GM20431 (cell line): ENCODE measurements around the gene ABTB2.

Experiments used
- in situ Hi-C: fragments of 300-500 bp; cut with MseI, MboI; formaldehyde crosslinking; loops from one replicate; pipeline ENCODE4 v1.15.0; 2020; ENCODE audit warnings: low sequenced_read_pairs; ENCODE audit not compliant: unreplicated experiment

The ABTB2 gene

GRCh38 chr11:34345540-34345876, 12.3 kb downstream of the ABTB2 start:
- in situ Hi-C loops = no loop called here

- in situ Hi-C loops = no loop called here
Observed at GRCh38 chr11:34344768-34345539, 12.9 kb downstream of the ABTB2 start.

- in situ Hi-C loops = no loop called here
Observed at GRCh38 chr11:34344410-34344767, 13.4 kb downstream of the ABTB2 start.

GRCh38 chr11:34343686-34344085, 14.1 kb downstream of the ABTB2 start:
- in situ Hi-C loops = no loop called here

GRCh38 chr11:34343153-34343552, 14.7 kb downstream of the ABTB2 start:
- in situ Hi-C loops = no loop called here

- in situ Hi-C loops = no loop called here
Observed at GRCh38 chr11:34341931-34342533, 15.8 kb downstream of the ABTB2 start.

GRCh38 chr11:34341096-34341495, 16.7 kb downstream of the ABTB2 start:
- in situ Hi-C loops = no loop called here

- in situ Hi-C loops = no loop called here
Observed at GRCh38 chr11:34340653-34341052, 17.2 kb downstream of the ABTB2 start.

GRCh38 chr11:34339149-34340064, 18.4 kb downstream of the ABTB2 start:
- in situ Hi-C loops = no loop called here

- in situ Hi-C loops = no loop called here
Observed at GRCh38 chr11:34337016-34337415, 20.8 kb downstream of the ABTB2 start.

GRCh38 chr11:34335801-34336200, 22.0 kb downstream of the ABTB2 start:
- in situ Hi-C loops = no loop called here

- in situ Hi-C loops = no loop called here
Observed at GRCh38 chr11:34335331-34335730, 22.5 kb downstream of the ABTB2 start.

- in situ Hi-C loops = no loop called here
Observed at GRCh38 chr11:34333787-34334186, 24.0 kb downstream of the ABTB2 start.

GRCh38 chr11:34332524-34332923, 25.3 kb downstream of the ABTB2 start:
- in situ Hi-C loops = no loop called here

GRCh38 chr11:34331736-34332135, 26.1 kb downstream of the ABTB2 start:
- in situ Hi-C loops = no loop called here

GRCh38 chr11:34331329-34331728, 26.5 kb downstream of the ABTB2 start:
- in situ Hi-C loops = no loop called here

- in situ Hi-C loops = no loop called here
Observed at GRCh38 chr11:34330653-34331052, 27.2 kb downstream of the ABTB2 start.

- in situ Hi-C loops = no loop called here
Observed at GRCh38 chr11:34329876-34330275, 27.9 kb downstream of the ABTB2 start.

GRCh38 chr11:34328632-34328910, 29.2 kb downstream of the ABTB2 start:
- in situ Hi-C loops = no loop called here

- in situ Hi-C loops = no loop called here
Observed at GRCh38 chr11:34327804-34328631, 29.8 kb downstream of the ABTB2 start.
